Mesothelial cell of epicardium (in vitro differentiated cells): Measurements from ENCODE around the gene CXCL16. TPM values are rescaled to one million over a fixed set of nuclear protein-coding genes. Genes with fewer than 3 reads are reported as not detected.

ENCODE experiments used
- DNase-seq, 2 experiments: peaks; one replicate each; pipeline ENCODE4 v3.0.0; 2021; ENCODE audit warnings: low spot score in 2 of 2; ENCODE audit not compliant: unreplicated experiment in 2 of 2
- H3K27ac Mint-ChIP-seq: 2 replicates; pipeline ENCODE4 v1.8.0; 2021; ENCODE audit warnings: mixed read lengths
- H3K27me3 Mint-ChIP-seq: 2 replicates; pipeline ENCODE4 v1.8.0; 2021; ENCODE audit warnings: low read depth, mixed read lengths
- H3K36me3 Mint-ChIP-seq: 2 replicates; pipeline ENCODE4 v1.8.0; 2021; ENCODE audit warnings: mixed read lengths
- H3K4me1 Mint-ChIP-seq: 2 replicates; pipeline ENCODE4 v1.8.0; 2021; ENCODE audit warnings: mixed read lengths
- H3K4me3 Mint-ChIP-seq: 2 replicates; pipeline ENCODE4 v1.8.0; 2021; ENCODE audit warnings: mild to moderate bottlenecking, moderate library complexity, mixed read lengths
- H3K9me3 Mint-ChIP-seq: 2 replicates; pipeline ENCODE4 v1.8.0; 2021; ENCODE audit warnings: mixed read lengths
- total RNA-seq: library from RNA; stranded (reverse); gene quantifications from 3 replicates; pipeline ENCODE4 v1.2.1, GENCODE V29; 2021
- TF ChIP-seq, protein P1 (sequence below): fragments of 200-600 bp; sonication (generic); IDR thresholded peaks from one replicate; pipeline ENCODE4 v1.5.0; 2021; ENCODE audit warnings: antibody characterized with exemption; ENCODE audit not compliant: unreplicated experiment

The CXCL16 gene
- total RNA-seq, 1 donor from 2014 or later, result 8.1 TPM

DNA sequence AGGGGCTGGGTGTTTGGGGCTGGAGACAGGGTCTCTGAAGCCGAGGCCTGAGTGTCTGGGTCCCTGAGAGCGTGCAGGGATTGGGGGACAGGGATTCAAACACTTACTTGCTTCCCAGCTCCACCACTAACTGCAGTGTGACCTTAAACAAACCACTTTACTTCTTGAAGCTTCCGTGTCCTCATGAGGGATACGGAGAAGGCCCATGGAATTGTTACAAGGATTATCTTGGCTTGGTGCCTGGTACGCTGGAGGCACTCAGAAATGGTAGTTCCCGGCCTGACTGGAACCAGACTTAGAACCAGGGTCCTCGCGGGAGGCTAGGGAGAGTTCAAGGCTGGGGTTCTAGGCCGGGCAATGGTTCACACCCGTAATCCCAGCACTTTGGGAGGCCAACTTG, 2.9 kb upstream of the CXCL16 start:
- no peak for DNase-seq
- H3K9me3 Mint-ChIP-seq, result no peaks in the 10 kb centered on the region
- peaks cover 22% of the 10 kb centered on the region for H3K4me1 Mint-ChIP-seq
- TF ChIP-seq, protein P1, sequence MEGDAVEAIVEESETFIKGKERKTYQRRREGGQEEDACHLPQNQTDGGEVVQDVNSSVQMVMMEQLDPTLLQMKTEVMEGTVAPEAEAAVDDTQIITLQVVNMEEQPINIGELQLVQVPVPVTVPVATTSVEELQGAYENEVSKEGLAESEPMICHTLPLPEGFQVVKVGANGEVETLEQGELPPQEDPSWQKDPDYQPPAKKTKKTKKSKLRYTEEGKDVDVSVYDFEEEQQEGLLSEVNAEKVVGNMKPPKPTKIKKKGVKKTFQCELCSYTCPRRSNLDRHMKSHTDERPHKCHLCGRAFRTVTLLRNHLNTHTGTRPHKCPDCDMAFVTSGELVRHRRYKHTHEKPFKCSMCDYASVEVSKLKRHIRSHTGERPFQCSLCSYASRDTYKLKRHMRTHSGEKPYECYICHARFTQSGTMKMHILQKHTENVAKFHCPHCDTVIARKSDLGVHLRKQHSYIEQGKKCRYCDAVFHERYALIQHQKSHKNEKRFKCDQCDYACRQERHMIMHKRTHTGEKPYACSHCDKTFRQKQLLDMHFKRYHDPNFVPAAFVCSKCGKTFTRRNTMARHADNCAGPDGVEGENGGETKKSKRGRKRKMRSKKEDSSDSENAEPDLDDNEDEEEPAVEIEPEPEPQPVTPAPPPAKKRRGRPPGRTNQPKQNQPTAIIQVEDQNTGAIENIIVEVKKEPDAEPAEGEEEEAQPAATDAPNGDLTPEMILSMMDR, result no peak
- H3K27me3 Mint-ChIP-seq, result peaks cover 93% of the 10 kb centered on the region
- no peak overlapping the region for H3K27ac Mint-ChIP-seq
- no peaks in the 10 kb centered on the region for H3K36me3 Mint-ChIP-seq
- no peak overlapping the region for H3K4me3 Mint-ChIP-seq

DNA sequence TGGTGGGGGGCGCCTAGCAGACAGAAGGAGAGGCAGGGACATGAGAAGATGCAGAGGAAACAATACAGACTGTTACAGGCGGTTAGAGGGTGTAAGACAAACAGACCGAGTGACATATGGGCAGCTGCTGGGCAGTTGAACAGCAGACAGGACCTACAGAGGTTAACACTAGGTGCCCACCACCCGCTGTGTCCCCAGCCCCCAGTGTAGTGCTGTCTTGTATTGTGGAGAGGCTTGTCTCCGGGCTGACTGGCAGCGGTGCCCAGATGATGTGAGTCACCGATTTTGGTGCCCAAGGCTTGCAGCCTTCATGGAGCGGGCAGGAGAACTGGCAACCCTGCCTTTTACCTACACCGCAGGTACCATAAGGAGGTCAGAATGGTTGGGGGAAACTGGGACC, 2.4 kb upstream of the CXCL16 start:
- no peak for DNase-seq
- no peak overlapping the region for H3K27ac Mint-ChIP-seq
- H3K9me3 Mint-ChIP-seq, result no peaks in the 10 kb centered on the region
- peaks cover 22% of the 10 kb centered on the region for H3K4me1 Mint-ChIP-seq
- no peak overlapping the region for H3K4me3 Mint-ChIP-seq
- peaks cover 93% of the 10 kb centered on the region for H3K27me3 Mint-ChIP-seq
- TF ChIP-seq, protein P1, result no peak
- H3K36me3 Mint-ChIP-seq, result no peaks in the 10 kb centered on the region

DNA sequence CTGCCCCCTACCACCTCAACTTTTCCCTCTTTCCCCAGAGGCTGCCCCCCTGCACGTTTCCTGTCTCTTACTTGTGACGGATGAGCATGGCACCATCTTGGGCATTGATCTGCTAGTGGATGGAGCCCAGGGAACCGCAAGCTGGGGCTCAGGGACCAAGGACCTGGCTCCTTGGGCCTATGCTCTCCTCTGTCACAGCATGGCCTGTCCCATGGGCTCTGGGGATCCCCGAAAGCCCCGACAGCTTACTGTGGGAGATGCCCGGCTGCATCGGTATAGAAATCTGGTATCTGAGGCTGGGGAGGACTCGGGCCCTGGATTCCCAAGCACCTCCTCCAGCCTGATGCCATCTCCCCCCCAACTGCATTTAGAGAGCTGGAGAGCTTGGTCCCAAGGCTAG, 1.8 kb upstream of the CXCL16 start:
- no peak for DNase-seq
- no peak overlapping the region for H3K27ac Mint-ChIP-seq
- H3K4me3 Mint-ChIP-seq, result peak overlapping the region; percentile 22
- TF ChIP-seq, protein P1, result no peak
- H3K36me3 Mint-ChIP-seq, result no peaks in the 10 kb centered on the region
- peaks cover 90% of the 10 kb centered on the region for H3K27me3 Mint-ChIP-seq
- H3K9me3 Mint-ChIP-seq, result no peaks in the 10 kb centered on the region
- H3K4me1 Mint-ChIP-seq, result peaks cover 22% of the 10 kb centered on the region

DNA sequence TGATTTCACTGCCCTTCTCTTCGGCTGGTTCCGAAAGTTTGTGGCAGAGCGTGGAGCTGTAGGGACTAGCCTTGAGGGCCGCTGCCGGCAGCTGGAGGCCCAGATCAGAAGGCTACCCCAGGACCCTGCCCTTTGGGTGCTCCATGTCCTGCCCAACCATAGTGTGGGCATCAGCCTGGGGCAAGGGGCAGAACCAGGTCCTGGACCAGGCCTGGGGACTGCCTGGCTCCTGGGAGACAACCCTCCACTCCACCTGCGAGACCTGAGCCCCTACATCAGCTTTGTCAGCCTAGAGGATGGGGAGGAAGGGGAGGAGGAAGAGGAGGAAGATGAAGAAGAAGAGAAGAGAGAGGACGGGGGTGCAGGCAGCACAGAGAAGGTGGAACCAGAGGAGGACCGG, 856 bp upstream of the CXCL16 start:
- Mint-ChIP-seq H3K9me3 (no peaks in the 10 kb centered on the region), H3K27ac (peak overlapping the region; percentile 69), H3K27me3 (peaks cover 89% of the 10 kb centered on the region), H3K4me3 (peak overlapping the region; percentile 65), H3K36me3 (no peaks in the 10 kb centered on the region), H3K4me1 (peaks cover 22% of the 10 kb centered on the region)
- no peak for DNase-seq
- TF ChIP-seq, protein P1, result no peak

DNA sequence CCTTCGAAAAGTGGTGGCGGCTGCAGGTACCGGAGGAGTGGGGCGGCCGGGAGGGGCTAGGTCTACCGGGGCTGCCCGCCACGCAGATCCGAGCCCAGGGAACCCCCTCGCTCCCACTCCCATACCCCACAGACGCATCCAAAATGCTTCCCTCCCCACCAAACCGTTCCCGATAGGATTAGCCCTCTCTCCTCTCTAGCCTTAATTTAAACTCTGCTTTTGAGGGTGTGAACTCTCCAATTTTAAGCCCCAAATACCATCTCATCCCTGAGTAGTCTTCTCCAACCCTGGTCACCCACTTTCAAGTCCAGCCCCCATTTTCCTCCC, 260 bp upstream of the CXCL16 start:
- no peaks in the 10 kb centered on the region for H3K9me3 Mint-ChIP-seq
- peaks cover 89% of the 10 kb centered on the region for H3K27me3 Mint-ChIP-seq
- H3K4me3 Mint-ChIP-seq, result peak overlapping the region; percentile 65
- no peak for DNase-seq
- H3K36me3 Mint-ChIP-seq, result no peaks in the 10 kb centered on the region
- H3K4me1 Mint-ChIP-seq, result peaks cover 17% of the 10 kb centered on the region
- peak overlapping the region; percentile 69 for H3K27ac Mint-ChIP-seq
- TF ChIP-seq, protein P1, result no peak
